AG09319 (cell line): ENCODE data around the gene MAP2K5.

Experiments used
- DNase-seq: peaks from one replicate; pipeline ENCODE4 v3.0.0-alpha.2; 2010; ENCODE audit warnings: low read depth; ENCODE audit errors: extremely low read depth
- TF ChIP-seq, protein P1 (sequence below): IDR thresholded peaks from 2 replicates; pipeline ENCODE4 v1.5.1; 2011; ENCODE audit warnings: low read depth, mild to moderate bottlenecking, inconsistent platforms, low read length, moderate library complexity

Gene MAP2K5

DNA sequence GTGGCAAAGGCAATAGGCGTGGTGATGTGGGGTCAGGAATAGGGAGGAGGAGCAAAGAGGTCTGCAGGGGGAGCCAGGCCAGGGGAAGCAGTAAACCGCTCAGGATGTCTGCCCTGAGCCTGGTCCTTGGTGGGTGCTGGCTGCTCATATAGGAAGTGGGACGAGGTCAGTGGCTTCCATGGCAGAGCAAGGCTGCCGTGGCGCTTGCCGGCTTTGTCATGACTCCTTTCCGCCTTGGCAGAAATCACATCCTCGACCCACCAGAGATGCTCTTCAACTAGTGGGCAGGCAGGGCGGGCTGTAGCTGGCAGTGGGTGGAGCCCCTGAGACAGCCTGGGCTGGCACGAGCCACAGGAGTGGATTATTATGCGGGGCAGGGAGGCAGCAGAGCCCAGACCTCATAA lies 269.7 kb downstream of the MAP2K5 start:
- no peak for DNase-seq
- TF ChIP-seq, protein P1, sequence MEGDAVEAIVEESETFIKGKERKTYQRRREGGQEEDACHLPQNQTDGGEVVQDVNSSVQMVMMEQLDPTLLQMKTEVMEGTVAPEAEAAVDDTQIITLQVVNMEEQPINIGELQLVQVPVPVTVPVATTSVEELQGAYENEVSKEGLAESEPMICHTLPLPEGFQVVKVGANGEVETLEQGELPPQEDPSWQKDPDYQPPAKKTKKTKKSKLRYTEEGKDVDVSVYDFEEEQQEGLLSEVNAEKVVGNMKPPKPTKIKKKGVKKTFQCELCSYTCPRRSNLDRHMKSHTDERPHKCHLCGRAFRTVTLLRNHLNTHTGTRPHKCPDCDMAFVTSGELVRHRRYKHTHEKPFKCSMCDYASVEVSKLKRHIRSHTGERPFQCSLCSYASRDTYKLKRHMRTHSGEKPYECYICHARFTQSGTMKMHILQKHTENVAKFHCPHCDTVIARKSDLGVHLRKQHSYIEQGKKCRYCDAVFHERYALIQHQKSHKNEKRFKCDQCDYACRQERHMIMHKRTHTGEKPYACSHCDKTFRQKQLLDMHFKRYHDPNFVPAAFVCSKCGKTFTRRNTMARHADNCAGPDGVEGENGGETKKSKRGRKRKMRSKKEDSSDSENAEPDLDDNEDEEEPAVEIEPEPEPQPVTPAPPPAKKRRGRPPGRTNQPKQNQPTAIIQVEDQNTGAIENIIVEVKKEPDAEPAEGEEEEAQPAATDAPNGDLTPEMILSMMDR = no peak

DNA sequence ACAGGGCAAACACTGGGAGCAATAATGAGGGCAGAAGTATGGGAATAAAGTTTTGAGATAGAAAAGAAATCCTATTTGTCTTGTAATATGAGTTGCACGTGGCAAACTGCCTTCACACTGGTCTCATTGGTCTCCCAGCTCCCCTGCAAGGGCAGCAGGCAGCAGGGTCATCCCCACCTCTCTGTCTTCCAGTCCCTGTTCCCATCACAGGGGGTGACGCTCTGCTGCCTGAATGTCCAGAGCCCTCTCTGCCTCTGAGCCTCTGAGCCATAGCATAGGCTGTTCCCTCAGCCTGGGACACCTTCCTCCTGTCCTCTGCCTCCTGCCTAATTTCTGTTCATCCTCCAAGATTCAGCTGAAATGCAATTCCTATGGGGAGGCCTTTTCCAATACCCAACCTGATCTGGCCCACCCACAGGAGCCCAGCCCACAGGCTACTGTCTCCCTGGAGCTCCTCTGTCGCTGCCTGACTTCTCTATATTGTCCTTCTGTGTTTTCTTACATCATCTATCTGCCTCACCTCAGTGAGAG lies 270.7 kb downstream of the MAP2K5 start:
- TF ChIP-seq, protein P1 = no peak
- no peak for DNase-seq

DNA sequence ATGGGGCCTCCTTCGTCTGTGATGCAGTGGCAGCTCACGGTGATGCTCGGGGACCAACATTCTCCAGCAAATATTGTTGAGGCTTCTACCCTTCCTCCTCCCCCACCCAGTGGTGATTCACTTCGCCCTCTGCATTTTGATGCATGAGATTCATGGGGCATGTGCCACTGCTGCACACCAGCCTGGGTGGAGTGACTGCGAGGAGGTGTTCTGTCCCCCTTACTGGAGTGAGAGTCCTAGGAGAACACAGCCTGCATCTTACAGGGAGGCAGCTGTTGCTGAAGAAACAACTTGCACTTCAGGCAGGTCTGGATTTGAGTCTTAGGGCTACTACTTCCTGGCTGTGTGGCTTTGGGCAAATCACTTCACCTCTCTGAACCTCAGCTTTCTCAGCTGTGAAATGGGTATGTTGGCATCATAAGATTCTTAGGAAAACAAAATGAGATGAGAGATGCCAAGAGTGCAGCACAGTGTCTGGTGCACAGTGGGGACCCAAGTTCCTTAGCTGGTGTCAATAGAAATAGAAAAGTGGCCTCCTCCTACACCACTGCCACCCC lies 272.6 kb downstream of the MAP2K5 start:
- TF ChIP-seq, protein P1 = no peak
- DNase-seq = no peak

DNA sequence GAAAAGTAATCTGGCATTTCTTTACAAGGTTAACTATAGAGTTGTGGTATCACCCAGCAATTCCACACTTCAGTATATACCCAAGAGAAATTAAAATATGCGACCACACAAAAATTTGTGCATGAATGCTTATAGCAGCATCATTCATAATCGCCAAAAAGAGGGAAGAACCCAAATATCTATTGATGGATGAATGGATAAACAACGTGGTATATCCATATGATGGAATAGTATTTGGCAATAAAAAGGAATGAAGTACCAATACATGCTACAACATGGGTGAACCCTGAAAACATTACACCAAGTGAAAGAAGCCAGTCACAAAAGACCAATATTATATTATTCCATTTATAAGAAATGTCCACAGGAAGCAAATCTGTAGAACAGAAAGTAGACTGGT lies 274.2 kb downstream of the MAP2K5 start:
- TF ChIP-seq, protein P1 = no peak
- DNase-seq = no peak

DNA sequence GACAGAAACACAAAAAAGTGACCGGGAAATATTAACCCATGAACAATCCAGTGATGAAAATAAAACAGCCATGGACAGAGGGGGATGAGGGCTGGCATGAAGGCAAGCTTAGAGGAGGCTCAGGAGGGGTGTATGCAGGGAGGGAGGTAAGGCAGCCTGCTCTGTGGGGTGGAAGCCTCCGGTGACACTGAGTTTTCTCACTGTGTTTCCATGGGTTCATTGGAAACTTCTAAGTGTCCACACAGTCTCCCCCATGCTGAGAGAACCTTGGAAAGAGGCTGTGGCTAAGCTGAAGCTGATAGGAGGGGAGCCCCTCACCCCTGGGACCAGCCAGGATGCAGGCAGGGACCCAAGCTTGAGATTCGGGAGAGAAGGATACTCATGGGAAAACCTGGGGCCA lies 276.0 kb downstream of the MAP2K5 start:
- TF ChIP-seq, protein P1 = no peak

DNA sequence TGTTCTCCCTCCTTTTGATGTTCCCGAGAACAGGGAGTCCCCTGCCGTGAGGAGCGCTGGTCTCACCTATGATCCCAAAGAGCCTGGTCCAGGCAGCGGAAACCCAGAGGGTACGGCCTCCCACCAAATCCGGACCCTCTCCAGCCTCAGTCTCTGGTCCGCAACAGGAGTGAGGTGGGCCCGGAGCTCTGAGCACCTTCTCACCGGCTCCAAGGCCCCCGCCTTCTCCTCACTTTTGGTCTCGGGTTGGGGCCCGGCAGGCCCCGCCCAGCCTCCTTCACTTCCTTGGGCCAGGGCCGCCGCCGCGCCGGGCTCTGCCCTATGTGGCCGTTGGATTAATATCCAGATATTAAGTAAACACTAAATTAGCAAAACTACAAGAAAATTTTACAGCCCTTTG lies 277.1 kb downstream of the MAP2K5 start:
- DNase-seq = no peak
- TF ChIP-seq, protein P1 = no peak

More for the DNA sequence above, 276.0 kb downstream of the MAP2K5 start:
- no peak for DNase-seq

DNA sequence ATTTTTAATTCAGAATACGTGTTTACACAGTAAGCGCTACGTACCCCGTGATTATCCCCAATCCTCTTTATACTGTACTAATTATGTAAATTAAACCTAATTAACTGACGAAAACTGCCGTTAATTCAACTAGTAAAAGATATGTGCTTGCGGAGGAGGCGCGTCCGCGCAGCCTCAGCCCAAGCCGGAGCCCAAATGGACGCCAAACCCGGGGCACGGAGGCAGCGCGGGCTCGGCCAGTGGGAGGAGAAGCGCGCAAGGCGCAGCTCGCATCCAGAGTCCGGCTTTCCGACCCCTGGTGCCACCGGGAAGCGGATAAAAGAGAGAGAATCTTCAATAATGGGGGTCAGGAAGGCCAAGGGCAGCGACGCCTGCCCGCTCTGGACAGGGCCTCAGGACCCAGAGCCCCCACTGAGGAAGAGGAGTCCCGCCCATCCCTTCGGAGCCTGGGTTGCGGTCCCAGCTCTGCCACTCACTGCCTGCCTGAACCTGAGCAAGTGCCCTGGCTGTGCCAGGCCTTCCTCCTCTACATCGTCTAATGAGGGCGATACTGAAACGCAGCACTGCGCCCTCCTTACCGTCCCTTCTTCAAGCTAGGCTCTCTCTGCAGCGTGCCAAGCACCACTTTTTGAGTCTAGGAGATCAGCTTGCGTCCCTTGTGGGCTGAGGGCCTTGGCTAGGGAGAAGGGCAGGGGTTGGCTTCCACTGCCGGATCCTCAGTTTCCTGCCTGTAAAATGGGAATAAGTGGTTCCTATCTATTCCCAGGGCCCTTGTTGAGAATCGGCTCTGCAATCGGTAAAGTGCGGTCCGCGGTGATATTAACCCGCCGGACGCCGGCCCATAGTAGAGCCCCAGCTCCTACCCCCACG lies 277.9 kb downstream of the MAP2K5 start:
- TF ChIP-seq, protein P1 = no peak
- DNase-seq = no peak
